ENCODE data around the gene AAK1.

DNA sequence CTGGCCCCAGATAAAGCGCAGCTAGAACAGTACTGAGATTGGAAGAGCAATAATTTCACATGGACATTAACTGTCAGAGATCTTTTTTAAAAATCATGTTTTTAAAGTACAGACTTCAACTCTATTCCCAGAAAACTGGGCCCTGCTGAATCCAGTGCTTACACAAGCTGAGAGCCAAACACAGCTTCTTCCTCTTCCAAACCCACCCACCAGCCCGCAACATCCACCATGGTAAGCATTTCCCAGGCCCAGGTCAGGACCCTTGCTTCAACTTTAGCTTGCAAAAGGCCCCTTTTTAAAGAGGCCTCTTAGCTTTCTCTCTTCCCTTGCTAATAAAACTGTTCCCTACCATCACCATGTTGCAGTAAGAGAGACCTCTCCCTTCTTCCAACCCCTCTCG lies 2.1 kb downstream of the AAK1 start:
- TF ChIP-seq, protein P1, sequence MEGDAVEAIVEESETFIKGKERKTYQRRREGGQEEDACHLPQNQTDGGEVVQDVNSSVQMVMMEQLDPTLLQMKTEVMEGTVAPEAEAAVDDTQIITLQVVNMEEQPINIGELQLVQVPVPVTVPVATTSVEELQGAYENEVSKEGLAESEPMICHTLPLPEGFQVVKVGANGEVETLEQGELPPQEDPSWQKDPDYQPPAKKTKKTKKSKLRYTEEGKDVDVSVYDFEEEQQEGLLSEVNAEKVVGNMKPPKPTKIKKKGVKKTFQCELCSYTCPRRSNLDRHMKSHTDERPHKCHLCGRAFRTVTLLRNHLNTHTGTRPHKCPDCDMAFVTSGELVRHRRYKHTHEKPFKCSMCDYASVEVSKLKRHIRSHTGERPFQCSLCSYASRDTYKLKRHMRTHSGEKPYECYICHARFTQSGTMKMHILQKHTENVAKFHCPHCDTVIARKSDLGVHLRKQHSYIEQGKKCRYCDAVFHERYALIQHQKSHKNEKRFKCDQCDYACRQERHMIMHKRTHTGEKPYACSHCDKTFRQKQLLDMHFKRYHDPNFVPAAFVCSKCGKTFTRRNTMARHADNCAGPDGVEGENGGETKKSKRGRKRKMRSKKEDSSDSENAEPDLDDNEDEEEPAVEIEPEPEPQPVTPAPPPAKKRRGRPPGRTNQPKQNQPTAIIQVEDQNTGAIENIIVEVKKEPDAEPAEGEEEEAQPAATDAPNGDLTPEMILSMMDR (IDR thresholded peaks at IDR 0.05), result no peak
- TF ChIP-seq POLR2AphosphoS5 (IDR thresholded peaks at IDR 0.05) (no peak), POLR2A (IDR thresholded peaks at IDR 0.05) (no peak)

Data from breast epithelium (tissue), 3 donors.